Measurements from ENCODE around the gene URB1.

The URB1 gene

GRCh38 chr21:32347351-32347750 is 45.5 kb downstream of the URB1 start:
- Histone ChIP-seq H3K23ac (ENCODE audit: low read depth, low read length, poor library complexity) (no peak overlapping the region), H3K14ac (ENCODE audit: low read length) (no peak overlapping the region), H3K9ac (ENCODE audit: low read depth, low read length, poor library complexity) (no peak overlapping the region), H3K4me3 (ENCODE audit: low read length in 2 of 2) (no peak overlapping the region), H4K8ac (ENCODE audit: low read depth, low read length) (no peak overlapping the region), H3K27ac (replicated peaks; ENCODE audit: low read length) (no peak overlapping the region), H2BK15ac (ENCODE audit: low read length) (no peak overlapping the region), H2BK120ac (ENCODE audit: low read depth, low read length) (no peak overlapping the region), H3K4ac (ENCODE audit: low read length) (no peak overlapping the region), H2BK12ac (ENCODE audit: low read length) (no peak overlapping the region), H3K4me2 (ENCODE audit: insufficient read depth, low read length, poor library complexity, severe bottlenecking) (no peak overlapping the region), H2BK5ac (ENCODE audit: low read length) (no peak overlapping the region), H3K18ac (ENCODE audit: low read length) (no peak overlapping the region), H2AFZ (ENCODE audit: low read length) (no peak overlapping the region), H3K9me3 (replicated peaks in 1 of 2; ENCODE audit: control insufficient read depth in 2 of 2, insufficient read depth in 1 of 2, low read depth in 1 of 2, low read length in 2 of 2) (peaks cover 3 to 24% of the 10 kb centered on the region in 2 donors), H2AK5ac (ENCODE audit: low read depth, low read length) (no peak overlapping the region), H3K79me1 (ENCODE audit: low read depth, low read length) (peaks cover 3% of the 10 kb centered on the region), H3K4me1 (ENCODE audit: control insufficient read depth in 2 of 2, insufficient read depth in 1 of 2, low read depth in 1 of 2, low read length in 2 of 2) (no peaks in the 10 kb centered on the region), H3K36me3 (replicated peaks in 1 of 2; ENCODE audit: control insufficient read depth in 2 of 2, insufficient read depth in 2 of 2, low read length in 2 of 2) (peaks cover 56 to 100% of the 10 kb centered on the region in 2 donors), H4K91ac (ENCODE audit: low read depth, low read length, poor library complexity) (no peak overlapping the region), H3K27me3 (ENCODE audit: control insufficient read depth in 3 of 3, insufficient read depth in 3 of 3, low read depth in 1 of 3, low read length in 3 of 3) (no peaks in the 10 kb centered on the region)
- no peak for DNase-seq (ENCODE audit: low spot score)
- no CpG with 5 or more reads among the region's 12 CpGs for WGBS, 2 donors (ENCODE audit: extremely low coverage in 2 of 2, insufficient read length in 2 of 2, insufficient replicate concordance in 1 of 2)

GRCh38 chr21:32346951-32347350 is 45.9 kb downstream of the URB1 start:
- peak overlapping the region; percentile 21 for H3K23ac ChIP-seq (ENCODE audit: low read depth, low read length, poor library complexity)
- H3K4me1 ChIP-seq (ENCODE audit: control insufficient read depth in 2 of 2, insufficient read depth in 1 of 2, low read depth in 1 of 2, low read length in 2 of 2), result no peaks in the 10 kb centered on the region
- no peak overlapping the region for H2AFZ ChIP-seq (ENCODE audit: low read length)
- H3K79me1 ChIP-seq (ENCODE audit: low read depth, low read length), result peaks cover 3% of the 10 kb centered on the region
- no peak overlapping the region for H3K27ac ChIP-seq (replicated peaks; ENCODE audit: low read length)
- no peak overlapping the region for H4K91ac ChIP-seq (ENCODE audit: low read depth, low read length, poor library complexity)
- H4K8ac ChIP-seq (ENCODE audit: low read depth, low read length), result no peak overlapping the region
- no peak overlapping the region for H2BK12ac ChIP-seq (ENCODE audit: low read length)
- no peak overlapping the region for H2AK5ac ChIP-seq (ENCODE audit: low read depth, low read length)
- H3K27me3 ChIP-seq (ENCODE audit: control insufficient read depth in 3 of 3, insufficient read depth in 3 of 3, low read depth in 1 of 3, low read length in 3 of 3), result no peaks in the 10 kb centered on the region
- H3K14ac ChIP-seq (ENCODE audit: low read length), result no peak overlapping the region
- H3K4ac ChIP-seq (ENCODE audit: low read length), result no peak overlapping the region
- no peak overlapping the region for H3K18ac ChIP-seq (ENCODE audit: low read length)
- DNase-seq (ENCODE audit: low spot score), result no peak
- no peak overlapping the region for H2BK5ac ChIP-seq (ENCODE audit: low read length)
- no peak overlapping the region for H3K4me2 ChIP-seq (ENCODE audit: insufficient read depth, low read length, poor library complexity, severe bottlenecking)
- no peak overlapping the region for H2BK15ac ChIP-seq (ENCODE audit: low read length)
- H3K9ac ChIP-seq (ENCODE audit: low read depth, low read length, poor library complexity), result no peak overlapping the region
- no peak overlapping the region for H3K4me3 ChIP-seq (ENCODE audit: low read length in 2 of 2)
- no peak overlapping the region for H2BK120ac ChIP-seq (ENCODE audit: low read depth, low read length)
- H3K9me3 ChIP-seq (replicated peaks in 1 of 2; ENCODE audit: control insufficient read depth in 2 of 2, insufficient read depth in 1 of 2, low read depth in 1 of 2, low read length in 2 of 2), result peaks cover 3 to 24% of the 10 kb centered on the region in 2 donors
- no CpG with 5 or more reads among the region's 14 CpGs for WGBS, 2 donors (ENCODE audit: extremely low coverage in 2 of 2, insufficient read length in 2 of 2, insufficient replicate concordance in 1 of 2)
- H3K36me3 ChIP-seq (replicated peaks in 1 of 2; ENCODE audit: control insufficient read depth in 2 of 2, insufficient read depth in 2 of 2, low read length in 2 of 2), result peaks cover 54 to 100% of the 10 kb centered on the region in 2 donors

- H2BK120ac ChIP-seq (ENCODE audit: low read depth, low read length), result no peak overlapping the region
- no peak for DNase-seq (ENCODE audit: low spot score)
- H3K79me1 ChIP-seq (ENCODE audit: low read depth, low read length), result no peaks in the 10 kb centered on the region
- peaks cover 27 to 98% of the 10 kb centered on the region in 2 donors for H3K36me3 ChIP-seq (replicated peaks in 1 of 2; ENCODE audit: control insufficient read depth in 2 of 2, insufficient read depth in 2 of 2, low read length in 2 of 2)
- H4K91ac ChIP-seq (ENCODE audit: low read depth, low read length, poor library complexity), result no peak overlapping the region
- no peak overlapping the region for H3K4me2 ChIP-seq (ENCODE audit: insufficient read depth, low read length, poor library complexity, severe bottlenecking)
- H3K14ac ChIP-seq (ENCODE audit: low read length), result no peak overlapping the region
- no peak overlapping the region for H2BK5ac ChIP-seq (ENCODE audit: low read length)
- no peak overlapping the region for H3K4me3 ChIP-seq (ENCODE audit: low read length in 2 of 2)
- no peaks in the 10 kb centered on the region for H3K27me3 ChIP-seq (ENCODE audit: control insufficient read depth in 3 of 3, insufficient read depth in 3 of 3, low read depth in 1 of 3, low read length in 3 of 3)
- H2AFZ ChIP-seq (ENCODE audit: low read length), result no peak overlapping the region
- H2AK5ac ChIP-seq (ENCODE audit: low read depth, low read length), result no peak overlapping the region
- no peak overlapping the region for H3K23ac ChIP-seq (ENCODE audit: low read depth, low read length, poor library complexity)
- no peak overlapping the region for H2BK15ac ChIP-seq (ENCODE audit: low read length)
- H4K8ac ChIP-seq (ENCODE audit: low read depth, low read length), result no peak overlapping the region
- WGBS, 2 donors (ENCODE audit: extremely low coverage in 2 of 2, insufficient read length in 2 of 2, insufficient replicate concordance in 1 of 2), result no CpG with 5 or more reads among the region's 12 CpGs
- peaks cover 0 to 4% of the 10 kb centered on the region in 2 donors for H3K4me1 ChIP-seq (ENCODE audit: control insufficient read depth in 2 of 2, insufficient read depth in 1 of 2, low read depth in 1 of 2, low read length in 2 of 2)
- peaks cover 3 to 24% of the 10 kb centered on the region in 2 donors for H3K9me3 ChIP-seq (replicated peaks in 1 of 2; ENCODE audit: control insufficient read depth in 2 of 2, insufficient read depth in 1 of 2, low read depth in 1 of 2, low read length in 2 of 2)
- H3K4ac ChIP-seq (ENCODE audit: low read length), result no peak overlapping the region
- no peak overlapping the region for H3K27ac ChIP-seq (replicated peaks; ENCODE audit: low read length)
- no peak overlapping the region for H3K9ac ChIP-seq (ENCODE audit: low read depth, low read length, poor library complexity)
- H3K18ac ChIP-seq (ENCODE audit: low read length), result no peak overlapping the region
- no peak overlapping the region for H2BK12ac ChIP-seq (ENCODE audit: low read length)
Observed at GRCh38 chr21:32340863-32341848, 51.7 kb downstream of the URB1 start.

- no peak overlapping the region for H4K8ac ChIP-seq (ENCODE audit: low read depth, low read length)
- H3K14ac ChIP-seq (ENCODE audit: low read length), result no peak overlapping the region
- H3K18ac ChIP-seq (ENCODE audit: low read length), result no peak overlapping the region
- H2BK12ac ChIP-seq (ENCODE audit: low read length), result no peak overlapping the region
- peaks cover 0 to 10% of the 10 kb centered on the region in 2 donors for H3K4me1 ChIP-seq (ENCODE audit: control insufficient read depth in 2 of 2, insufficient read depth in 1 of 2, low read depth in 1 of 2, low read length in 2 of 2)
- no peak overlapping the region for H3K4me3 ChIP-seq (ENCODE audit: low read length in 2 of 2)
- H4K91ac ChIP-seq (ENCODE audit: low read depth, low read length, poor library complexity), result no peak overlapping the region
- DNase-seq (ENCODE audit: low spot score), result no peak
- no peak overlapping the region for H3K23ac ChIP-seq (ENCODE audit: low read depth, low read length, poor library complexity)
- no peak overlapping the region for H3K4ac ChIP-seq (ENCODE audit: low read length)
- no peak overlapping the region for H2AFZ ChIP-seq (ENCODE audit: low read length)
- H2AK5ac ChIP-seq (ENCODE audit: low read depth, low read length), result no peak overlapping the region
- H2BK120ac ChIP-seq (ENCODE audit: low read depth, low read length), result no peak overlapping the region
- H3K9me3 ChIP-seq (replicated peaks in 1 of 2; ENCODE audit: control insufficient read depth in 2 of 2, insufficient read depth in 1 of 2, low read depth in 1 of 2, low read length in 2 of 2), result peaks cover 0 to 6% of the 10 kb centered on the region in 2 donors
- no peak overlapping the region for H3K9ac ChIP-seq (ENCODE audit: low read depth, low read length, poor library complexity)
- no peak overlapping the region for H2BK15ac ChIP-seq (ENCODE audit: low read length)
- H3K4me2 ChIP-seq (ENCODE audit: insufficient read depth, low read length, poor library complexity, severe bottlenecking), result no peak overlapping the region
- no peaks in the 10 kb centered on the region for H3K27me3 ChIP-seq (ENCODE audit: control insufficient read depth in 3 of 3, insufficient read depth in 3 of 3, low read depth in 1 of 3, low read length in 3 of 3)
- peaks cover 13 to 98% of the 10 kb centered on the region in 2 donors for H3K36me3 ChIP-seq (replicated peaks in 1 of 2; ENCODE audit: control insufficient read depth in 2 of 2, insufficient read depth in 2 of 2, low read length in 2 of 2)
- no CpG with 5 or more reads among the region's 23 CpGs for WGBS, 2 donors (ENCODE audit: extremely low coverage in 2 of 2, insufficient read length in 2 of 2, insufficient replicate concordance in 1 of 2)
- H2BK5ac ChIP-seq (ENCODE audit: low read length), result no peak overlapping the region
- H3K79me1 ChIP-seq (ENCODE audit: low read depth, low read length), result no peaks in the 10 kb centered on the region
- H3K27ac ChIP-seq (replicated peaks; ENCODE audit: low read length), result no peak overlapping the region
Observed at GRCh38 chr21:32338209-32338921, 54.4 kb downstream of the URB1 start.

Measured in neuronal stem cell (in vitro differentiated cells).